SK-N-SH (cell line): ENCODE data around the gene OR10H4. TPM values are rescaled to one million over a fixed set of nuclear protein-coding genes. Genes with fewer than 3 reads are reported as not detected.

Source experiments
- CTCF ChIA-PET: fragments of 300-600, 350-600 bp; formaldehyde crosslinking; extraction: SDS; loops from one replicate; lab custom pipeline; 2021; lab: Yijun Ruan, JAX
- POLR2A ChIA-PET: fragments of 350-600 bp; sonication (Branson Sonifier 250); formaldehyde crosslinking; extraction: SDS; loops from one replicate; lab custom pipeline; 2020; ENCODE audit warnings: antibody characterized with exemption, inconsistent platforms; lab: Yijun Ruan, JAX
- DNase-seq: peaks from one replicate; pipeline ENCODE4 v3.0.0; 2012
- H2AFZ ChIP-seq: fragments of 200-600 bp; sonication (generic); 2 replicates; pipeline ENCODE4 v1.8.1; 2016; ENCODE audit warnings: antibody characterized with exemption, mild to moderate bottlenecking, low read depth
- H3F3A ChIP-seq: fragments of 200-600 bp; sonication (generic); replicated peaks from 2 replicates; pipeline ENCODE3; 2016; ENCODE audit warnings: antibody characterized with exemption, mild to moderate bottlenecking; ENCODE audit not compliant: insufficient read depth
- H3K27ac ChIP-seq, 2 experiments: fragments of 200-500 bp in 1 of 2; fragments of 200-600 bp in 1 of 2; sonication (Bioruptor generic) in 1 of 2; sonication (generic), shearing (Covaris generic) in 1 of 2; 2 replicates each; pipeline versions ENCODE4 v1.5.1 to v1.6.1; 2014 to 2016; ENCODE audit warnings: low read depth in 2 of 2, inconsistent platforms in 1 of 2, low read length in 1 of 2, mild to moderate bottlenecking in 1 of 2, mixed read lengths in 1 of 2
- H3K27me3 ChIP-seq: fragments of 200-600 bp; sonication (generic), shearing (Covaris generic); 2 replicates; pipeline ENCODE4 v1.6.1; 2016; ENCODE audit warnings: mixed run types; ENCODE audit not compliant: insufficient read depth
- H3K36me3 ChIP-seq, 2 experiments: fragments of 200-500 bp in 1 of 2; fragments of 200-600 bp in 1 of 2; sonication (Bioruptor generic) in 1 of 2; sonication (generic) in 1 of 2; replicated peaks in 1 of 2; 2 replicates each; pipeline versions ENCODE3 to v1.5.1; 2014 to 2016; ENCODE audit warnings: low read length in 1 of 2, mild to moderate bottlenecking in 1 of 2; ENCODE audit not compliant: insufficient read depth in 2 of 2, control insufficient read depth in 1 of 2
- H3K4me1 ChIP-seq, 2 experiments: fragments of 200-500 bp in 1 of 2; fragments of 200-600 bp in 1 of 2; sonication (Bioruptor generic) in 1 of 2; sonication (generic), shearing (Covaris generic) in 1 of 2; 2 replicates each; pipeline versions ENCODE4 v1.5.1 to v1.6.1; 2014 to 2016; ENCODE audit warnings: low read depth in 1 of 2, low read length in 1 of 2, mixed run types in 1 of 2; ENCODE audit not compliant: insufficient read depth in 2 of 2, control insufficient read depth in 1 of 2
- H3K4me2 ChIP-seq: fragments of 200-600 bp; sonication (generic), shearing (Covaris generic); 2 replicates; pipeline ENCODE4 v1.6.1; 2017; ENCODE audit warnings: mixed run types
- H3K4me3 ChIP-seq, 2 experiments: fragments of 200-500 bp in 1 of 2; fragments of 200-600 bp in 1 of 2; sonication (Bioruptor generic) in 1 of 2; sonication (generic), shearing (Covaris generic) in 1 of 2; 2 replicates each; pipeline versions ENCODE4 v1.5.1 to v1.8.1; 2014 to 2016; ENCODE audit warnings: low read depth in 2 of 2, inconsistent platforms in 1 of 2, low read length in 1 of 2, mild to moderate bottlenecking in 1 of 2, mixed read lengths in 1 of 2, moderate library complexity in 1 of 2
- H3K79me2 ChIP-seq: fragments of 200-600 bp; sonication (generic); 2 replicates; pipeline ENCODE4 v1.8.1; 2017; ENCODE audit warnings: mild to moderate bottlenecking; ENCODE audit not compliant: insufficient read depth
- H3K9ac ChIP-seq: fragments of 200-600 bp; sonication (generic); 2 replicates; pipeline ENCODE4 v1.6.1; 2017; ENCODE audit warnings: mixed run types
- H3K9me2 ChIP-seq: fragments of 200-600 bp; sonication (generic); 2 replicates; pipeline ENCODE4 v1.6.1; 2017; ENCODE audit warnings: mixed run types
- H3K9me3 ChIP-seq: fragments of 200-600 bp; sonication (generic); 2 replicates; pipeline ENCODE4 v1.6.1; 2017; ENCODE audit warnings: mixed run types, mild to moderate bottlenecking, moderate library complexity
- H4K20me1 ChIP-seq: fragments of 200-600 bp; sonication (generic); 2 replicates; pipeline ENCODE4 v1.6.1; 2017; ENCODE audit warnings: mild to moderate bottlenecking, mixed run types; ENCODE audit not compliant: insufficient read depth
- JUND ChIP-seq: IDR thresholded peaks from 2 replicates; pipeline ENCODE4 v1.4.0; 2012
- NRF1 ChIP-seq: IDR thresholded peaks from 2 replicates; pipeline ENCODE4 v1.6.1; 2012; ENCODE audit warnings: low read depth, mild to moderate bottlenecking, low read length
- POLR2AphosphoS5 ChIP-seq: IDR thresholded peaks from 2 replicates; pipeline ENCODE4 v1.6.1; 2012; ENCODE audit warnings: low read depth, low read length
- RAD21 ChIP-seq: IDR thresholded peaks from 2 replicates; pipeline ENCODE4 v1.6.1; 2012; ENCODE audit warnings: mild to moderate bottlenecking, low read length
- RFX5 ChIP-seq: IDR thresholded peaks from 2 replicates; pipeline ENCODE4 v1.6.1; 2012; ENCODE audit warnings: mild to moderate bottlenecking, improper control_type of control experiment, low read length
- TAF1 ChIP-seq: IDR thresholded peaks from 2 replicates; pipeline ENCODE4 v1.6.1; 2012; ENCODE audit warnings: low read depth, mild to moderate bottlenecking, low read length, moderate library complexity, borderline replicate concordance
- WGBS: methylation state at CpG from one replicate; pipeline ENCODE4 v1.1.6; 2017; ENCODE audit warnings: low lambda C conversion rate; 5-methylcytosine and 5-hydroxymethylcytosine counted together
- polyA plus RNA-seq, 3 experiments: library from polyadenylated mRNA; depleted of rRNA; stranded (reverse); fragments of >200 nt; gene quantifications; 2 replicates each; pipeline ENCODE4 v1.2.3, GENCODE V29; 2012
- TF ChIP-seq, protein P1 (sequence below): IDR thresholded peaks from 2 replicates; pipeline ENCODE4 v1.4.0; 2012; ENCODE audit warnings: low read depth, borderline replicate concordance
- TF ChIP-seq, protein P2 (sequence below): fragments of 150-350 bp; IDR thresholded peaks from 2 replicates; pipeline ENCODE4 v1.6.1; 2017; ENCODE audit warnings: antibody characterized with exemption, low read length, low read depth, borderline replicate concordance
- TF ChIP-seq, protein P3 (sequence below): IDR thresholded peaks from 2 replicates; pipeline ENCODE4 v1.6.1; 2012; ENCODE audit warnings: mild to moderate bottlenecking, low read depth, low read length, moderate library complexity
- TF ChIP-seq, protein P4 (sequence below): IDR thresholded peaks from 2 replicates; pipeline ENCODE4 v1.4.0; 2012; ENCODE audit warnings: low read depth
- TF ChIP-seq, protein P5 (sequence below): fragments of 200-600 bp; sonication (generic); IDR thresholded peaks from 2 replicates; pipeline ENCODE4 v1.6.1; 2017; ENCODE audit warnings: antibody characterized with exemption, mild to moderate bottlenecking, moderate library complexity

Gene OR10H4
- polyA plus RNA-seq, 1 of the 3 experiments (the other 2 are of a cell fraction): not detected

DNA sequence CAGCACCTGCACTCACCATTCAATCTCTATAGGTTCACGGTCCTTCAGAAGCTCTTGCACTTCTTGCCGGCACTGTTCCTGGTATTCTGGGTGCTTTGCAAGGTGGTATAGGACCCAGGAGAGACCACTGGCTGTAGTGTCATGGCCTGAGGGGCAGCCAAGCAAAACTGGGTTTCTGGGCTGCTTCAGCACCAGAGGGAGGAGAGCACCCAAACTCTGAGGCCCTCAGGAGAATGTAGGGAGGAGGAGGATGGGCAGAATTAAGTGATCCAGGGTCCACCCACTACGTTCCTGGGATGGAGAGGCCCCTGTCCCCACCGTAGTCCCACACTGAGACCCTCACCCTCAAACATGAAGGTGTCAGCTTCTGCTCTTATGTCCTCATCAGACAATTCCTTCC is 26.8 kb upstream of the OR10H4 start:
- POLR2A ChIA-PET: no interaction called here

DNA sequence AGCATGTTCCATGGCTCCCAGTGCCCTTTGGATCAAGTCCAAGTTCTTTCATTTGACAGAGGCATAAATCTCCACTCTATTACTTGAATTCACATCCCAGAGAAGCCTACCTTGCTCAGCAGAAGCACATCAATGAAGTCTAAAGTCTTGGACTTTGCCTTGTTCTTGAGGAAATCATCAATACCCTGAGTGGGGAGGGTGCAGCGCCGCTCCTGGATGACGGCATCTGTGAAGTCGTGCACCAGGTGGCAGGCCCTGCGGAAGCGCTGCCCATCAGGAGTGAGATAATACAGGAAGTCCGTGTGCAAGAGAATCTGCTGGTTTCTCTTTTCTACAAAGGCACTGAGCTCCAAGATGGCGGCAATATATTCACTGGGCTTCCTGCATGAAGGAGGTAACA is 25.1 kb upstream of the OR10H4 start:
- Histone ChIP-seq H3K9me3 (no peaks in the 10 kb centered on the region), H3K4me1 (no peaks in the 10 kb centered on the region), H3K9me2 (no peaks in the 10 kb centered on the region), H3K9ac (no peak overlapping the region), H3K79me2 (no peaks in the 10 kb centered on the region)
- TF ChIP-seq, protein P1, sequence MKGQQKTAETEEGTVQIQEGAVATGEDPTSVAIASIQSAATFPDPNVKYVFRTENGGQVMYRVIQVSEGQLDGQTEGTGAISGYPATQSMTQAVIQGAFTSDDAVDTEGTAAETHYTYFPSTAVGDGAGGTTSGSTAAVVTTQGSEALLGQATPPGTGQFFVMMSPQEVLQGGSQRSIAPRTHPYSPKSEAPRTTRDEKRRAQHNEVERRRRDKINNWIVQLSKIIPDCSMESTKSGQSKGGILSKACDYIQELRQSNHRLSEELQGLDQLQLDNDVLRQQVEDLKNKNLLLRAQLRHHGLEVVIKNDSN: no peak
- no peak for TF ChIP-seq TAF1
- TF ChIP-seq NRF1: no peak
- TF ChIP-seq, protein P2, sequence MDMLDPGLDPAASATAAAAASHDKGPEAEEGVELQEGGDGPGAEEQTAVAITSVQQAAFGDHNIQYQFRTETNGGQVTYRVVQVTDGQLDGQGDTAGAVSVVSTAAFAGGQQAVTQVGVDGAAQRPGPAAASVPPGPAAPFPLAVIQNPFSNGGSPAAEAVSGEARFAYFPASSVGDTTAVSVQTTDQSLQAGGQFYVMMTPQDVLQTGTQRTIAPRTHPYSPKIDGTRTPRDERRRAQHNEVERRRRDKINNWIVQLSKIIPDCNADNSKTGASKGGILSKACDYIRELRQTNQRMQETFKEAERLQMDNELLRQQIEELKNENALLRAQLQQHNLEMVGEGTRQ: no peak
- TF ChIP-seq POLR2AphosphoS5: no peak
- TF ChIP-seq, all 33 proteins: peak for 0
- Histone ChIP-seq H3K36me3 (no peaks in the 10 kb centered on the region), H3K27ac (no peak overlapping the region), H3K4me2 (no peak overlapping the region), H3K27me3 (no peaks in the 10 kb centered on the region), H4K20me1 (no peaks in the 10 kb centered on the region), H3F3A (no peaks in the 10 kb centered on the region), H3K4me3 (no peak overlapping the region), H2AFZ (no peak overlapping the region)
- CTCF ChIA-PET: interaction anchor here (0.7 kb wide), 1 partner anchor 11 kb away, joined by 3 read pairs; the partner anchor contains the start of gene CYP4F11
- POLR2A ChIA-PET: interaction anchor here (0.6 kb wide), 1 partner anchor 11 kb away, joined by 3 read pairs; the partner anchor contains the start of gene CYP4F11
- 18% methylated on average over 8 of the region's 8 CpGs for WGBS
- DNase-seq: no peak

More for the DNA sequence above, 26.8 kb upstream of the OR10H4 start:
- Histone ChIP-seq H3K9me2 (no peaks in the 10 kb centered on the region), H4K20me1 (no peaks in the 10 kb centered on the region), H2AFZ (no peak overlapping the region), H3K27ac (no peak overlapping the region), H3K4me1 (no peaks in the 10 kb centered on the region), H3F3A (no peaks in the 10 kb centered on the region), H3K4me2 (no peak overlapping the region), H3K79me2 (no peaks in the 10 kb centered on the region), H3K9ac (no peak overlapping the region), H3K27me3 (no peaks in the 10 kb centered on the region), H3K4me3 (no peak overlapping the region), H3K36me3 (no peaks in the 10 kb centered on the region), H3K9me3 (no peaks in the 10 kb centered on the region)
- 8% methylated on average over 2 of the region's 4 CpGs for WGBS
- TF ChIP-seq JUND (no peak), RAD21 (no peak), RFX5 (no peak)
- TF ChIP-seq, protein P3, sequence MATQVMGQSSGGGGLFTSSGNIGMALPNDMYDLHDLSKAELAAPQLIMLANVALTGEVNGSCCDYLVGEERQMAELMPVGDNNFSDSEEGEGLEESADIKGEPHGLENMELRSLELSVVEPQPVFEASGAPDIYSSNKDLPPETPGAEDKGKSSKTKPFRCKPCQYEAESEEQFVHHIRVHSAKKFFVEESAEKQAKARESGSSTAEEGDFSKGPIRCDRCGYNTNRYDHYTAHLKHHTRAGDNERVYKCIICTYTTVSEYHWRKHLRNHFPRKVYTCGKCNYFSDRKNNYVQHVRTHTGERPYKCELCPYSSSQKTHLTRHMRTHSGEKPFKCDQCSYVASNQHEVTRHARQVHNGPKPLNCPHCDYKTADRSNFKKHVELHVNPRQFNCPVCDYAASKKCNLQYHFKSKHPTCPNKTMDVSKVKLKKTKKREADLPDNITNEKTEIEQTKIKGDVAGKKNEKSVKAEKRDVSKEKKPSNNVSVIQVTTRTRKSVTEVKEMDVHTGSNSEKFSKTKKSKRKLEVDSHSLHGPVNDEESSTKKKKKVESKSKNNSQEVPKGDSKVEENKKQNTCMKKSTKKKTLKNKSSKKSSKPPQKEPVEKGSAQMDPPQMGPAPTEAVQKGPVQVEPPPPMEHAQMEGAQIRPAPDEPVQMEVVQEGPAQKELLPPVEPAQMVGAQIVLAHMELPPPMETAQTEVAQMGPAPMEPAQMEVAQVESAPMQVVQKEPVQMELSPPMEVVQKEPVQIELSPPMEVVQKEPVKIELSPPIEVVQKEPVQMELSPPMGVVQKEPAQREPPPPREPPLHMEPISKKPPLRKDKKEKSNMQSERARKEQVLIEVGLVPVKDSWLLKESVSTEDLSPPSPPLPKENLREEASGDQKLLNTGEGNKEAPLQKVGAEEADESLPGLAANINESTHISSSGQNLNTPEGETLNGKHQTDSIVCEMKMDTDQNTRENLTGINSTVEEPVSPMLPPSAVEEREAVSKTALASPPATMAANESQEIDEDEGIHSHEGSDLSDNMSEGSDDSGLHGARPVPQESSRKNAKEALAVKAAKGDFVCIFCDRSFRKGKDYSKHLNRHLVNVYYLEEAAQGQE: no peak
- TF ChIP-seq, protein P4, sequence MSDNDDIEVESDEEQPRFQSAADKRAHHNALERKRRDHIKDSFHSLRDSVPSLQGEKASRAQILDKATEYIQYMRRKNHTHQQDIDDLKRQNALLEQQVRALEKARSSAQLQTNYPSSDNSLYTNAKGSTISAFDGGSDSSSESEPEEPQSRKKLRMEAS: no peak
- TF ChIP-seq, protein P5, sequence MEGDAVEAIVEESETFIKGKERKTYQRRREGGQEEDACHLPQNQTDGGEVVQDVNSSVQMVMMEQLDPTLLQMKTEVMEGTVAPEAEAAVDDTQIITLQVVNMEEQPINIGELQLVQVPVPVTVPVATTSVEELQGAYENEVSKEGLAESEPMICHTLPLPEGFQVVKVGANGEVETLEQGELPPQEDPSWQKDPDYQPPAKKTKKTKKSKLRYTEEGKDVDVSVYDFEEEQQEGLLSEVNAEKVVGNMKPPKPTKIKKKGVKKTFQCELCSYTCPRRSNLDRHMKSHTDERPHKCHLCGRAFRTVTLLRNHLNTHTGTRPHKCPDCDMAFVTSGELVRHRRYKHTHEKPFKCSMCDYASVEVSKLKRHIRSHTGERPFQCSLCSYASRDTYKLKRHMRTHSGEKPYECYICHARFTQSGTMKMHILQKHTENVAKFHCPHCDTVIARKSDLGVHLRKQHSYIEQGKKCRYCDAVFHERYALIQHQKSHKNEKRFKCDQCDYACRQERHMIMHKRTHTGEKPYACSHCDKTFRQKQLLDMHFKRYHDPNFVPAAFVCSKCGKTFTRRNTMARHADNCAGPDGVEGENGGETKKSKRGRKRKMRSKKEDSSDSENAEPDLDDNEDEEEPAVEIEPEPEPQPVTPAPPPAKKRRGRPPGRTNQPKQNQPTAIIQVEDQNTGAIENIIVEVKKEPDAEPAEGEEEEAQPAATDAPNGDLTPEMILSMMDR: no peak
- CTCF ChIA-PET: no interaction called here
- no peak for DNase-seq
